H54 (cell line): ENCODE data around the gene RCN2.

Experiments used
- DNase-seq: peaks from one replicate; pipeline ENCODE4 v3.0.0; 2011; ENCODE audit warnings: low spot score, mixed read lengths; ENCODE audit not compliant: insufficient read length
- FAIRE-seq: peaks from 3 replicates; lab custom pipeline; 2011; peaks lifted over from hg19 to GRCh38; lab: Jason Lieb, UNC
- POLR2A ChIP-seq: IDR thresholded peaks from 2 replicates; pipeline ENCODE4 v1.6.1; 2011; ENCODE audit warnings: low read depth, mild to moderate bottlenecking, low read length

The RCN2 gene

DNA sequence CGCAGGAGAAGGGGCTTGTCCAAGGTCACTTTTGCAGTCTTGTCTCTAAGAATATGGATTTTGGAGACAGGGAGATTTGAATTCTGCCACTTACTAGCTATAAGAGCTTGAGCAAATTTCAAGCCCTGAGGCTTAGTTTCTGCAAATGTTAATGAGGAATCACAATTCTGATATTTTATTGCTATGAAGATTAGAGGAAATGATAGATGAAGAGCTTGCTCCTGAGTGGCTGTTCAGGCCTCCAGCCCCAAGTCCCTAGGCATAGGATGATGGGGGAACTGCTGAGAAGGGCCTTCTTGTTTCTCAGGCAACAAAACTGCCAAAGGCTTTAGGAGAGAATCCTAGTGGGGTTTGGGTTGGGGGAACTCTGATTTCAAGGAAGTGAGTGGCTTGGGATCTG lies 44.6 kb downstream of the RCN2 start:
- DNase-seq: no peak
- no peak for FAIRE-seq
- no peak for TF ChIP-seq POLR2A

DNA sequence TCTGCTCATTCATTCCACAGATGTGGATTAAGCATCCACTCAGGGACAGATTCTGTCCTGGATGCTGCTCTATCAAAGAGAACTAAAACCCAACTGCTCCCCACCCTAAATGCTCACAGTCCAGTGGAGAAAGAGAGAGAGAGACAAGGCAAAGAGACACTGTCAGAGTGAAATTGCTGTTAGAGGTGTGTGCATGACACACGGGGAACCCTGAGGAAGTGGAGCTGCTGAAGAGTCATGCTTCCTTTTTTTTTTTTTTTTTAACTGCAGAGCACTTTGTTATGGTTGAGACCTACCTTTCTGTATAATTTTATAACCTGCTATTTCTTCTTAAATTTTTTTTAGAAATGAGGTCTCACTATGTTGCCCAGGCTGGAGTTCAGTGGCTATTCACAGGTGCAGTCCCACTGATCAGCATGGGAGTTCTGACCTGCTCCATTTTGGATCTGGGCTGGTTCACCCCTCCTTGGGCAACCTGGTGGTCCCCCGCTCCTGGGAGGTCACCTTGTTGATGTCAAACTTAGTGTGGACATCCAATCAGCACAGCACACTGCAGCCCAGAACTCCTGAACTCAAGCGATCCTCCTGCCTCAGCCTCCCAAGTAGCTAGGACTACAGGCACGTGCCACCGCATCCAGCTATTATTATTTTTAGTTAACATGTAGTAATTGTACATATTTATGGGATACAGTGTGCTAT lies 45.2 kb downstream of the RCN2 start:
- no peak for FAIRE-seq
- no peak for TF ChIP-seq POLR2A
- DNase-seq: no peak

DNA sequence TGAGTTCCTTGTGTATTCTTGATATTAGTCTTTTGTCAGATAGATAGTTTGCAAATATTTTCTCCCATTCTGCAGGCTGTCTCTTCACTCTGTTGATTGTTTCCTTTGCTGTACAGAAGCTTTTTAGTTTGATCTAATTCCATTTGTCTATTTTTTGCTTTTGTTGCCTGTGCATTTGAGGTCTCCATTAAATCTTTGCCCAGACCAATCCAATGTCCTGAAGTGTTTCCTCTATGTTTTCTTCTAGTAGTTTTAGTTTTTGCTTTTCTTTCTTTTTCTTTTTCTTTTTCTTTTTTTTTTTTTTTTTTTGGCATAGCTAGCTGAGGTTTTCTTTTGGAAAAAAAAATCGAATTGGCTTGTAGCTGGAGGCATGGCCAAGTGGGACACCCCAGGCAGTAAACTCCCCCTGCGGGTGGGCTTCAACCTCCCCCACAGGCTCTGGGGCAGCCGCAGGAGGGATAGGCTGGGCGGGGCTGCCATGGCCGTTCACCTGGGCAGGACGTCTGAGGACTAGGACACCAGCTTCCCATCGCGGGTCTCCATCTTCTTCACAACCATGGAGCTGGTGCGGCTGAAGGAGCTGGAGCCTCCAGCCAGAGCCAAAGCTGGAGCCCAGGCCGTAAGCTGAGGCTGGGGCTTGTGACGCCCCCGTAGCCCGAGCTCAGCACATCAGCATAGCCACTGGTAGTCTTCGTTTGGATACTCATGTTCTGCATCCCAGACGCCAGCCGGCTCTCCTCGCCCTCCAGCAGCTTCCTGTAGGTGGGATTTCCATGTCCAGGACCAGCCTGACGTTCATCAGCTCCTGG lies 47.2 kb downstream of the RCN2 start:
- no peak for DNase-seq
- FAIRE-seq: no peak
- TF ChIP-seq POLR2A: no peak

DNA sequence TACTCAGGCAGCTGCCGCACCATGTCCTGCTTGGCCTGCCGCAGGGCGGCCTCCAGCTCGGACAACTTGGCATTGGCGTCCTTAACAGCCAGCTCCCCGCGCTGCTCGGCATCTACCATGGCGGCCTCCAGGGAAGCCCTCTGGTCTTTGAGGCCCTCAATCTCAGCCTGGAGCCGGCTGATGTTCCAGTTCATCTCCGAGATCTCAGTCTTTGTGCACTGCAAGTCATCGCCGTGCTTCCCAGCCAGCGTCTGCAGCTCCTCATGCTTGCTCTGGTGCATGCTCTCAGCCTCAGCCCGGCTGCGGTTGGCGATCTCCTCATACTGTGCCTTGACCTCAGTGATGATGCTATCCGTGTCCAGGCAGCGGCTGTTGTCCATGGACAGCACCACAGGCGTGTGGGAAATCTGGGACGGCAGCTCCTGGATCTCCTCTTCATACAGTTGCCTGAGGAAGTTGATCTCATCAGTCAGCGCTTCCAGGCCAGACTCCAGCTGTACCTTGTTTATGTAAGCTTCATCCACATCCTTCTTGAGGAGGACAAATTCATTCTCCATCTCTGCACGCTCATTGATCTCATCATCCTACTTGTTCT lies 47.9 kb downstream of the RCN2 start:
- FAIRE-seq: no peak
- DNase-seq: no peak
- no peak for TF ChIP-seq POLR2A

DNA sequence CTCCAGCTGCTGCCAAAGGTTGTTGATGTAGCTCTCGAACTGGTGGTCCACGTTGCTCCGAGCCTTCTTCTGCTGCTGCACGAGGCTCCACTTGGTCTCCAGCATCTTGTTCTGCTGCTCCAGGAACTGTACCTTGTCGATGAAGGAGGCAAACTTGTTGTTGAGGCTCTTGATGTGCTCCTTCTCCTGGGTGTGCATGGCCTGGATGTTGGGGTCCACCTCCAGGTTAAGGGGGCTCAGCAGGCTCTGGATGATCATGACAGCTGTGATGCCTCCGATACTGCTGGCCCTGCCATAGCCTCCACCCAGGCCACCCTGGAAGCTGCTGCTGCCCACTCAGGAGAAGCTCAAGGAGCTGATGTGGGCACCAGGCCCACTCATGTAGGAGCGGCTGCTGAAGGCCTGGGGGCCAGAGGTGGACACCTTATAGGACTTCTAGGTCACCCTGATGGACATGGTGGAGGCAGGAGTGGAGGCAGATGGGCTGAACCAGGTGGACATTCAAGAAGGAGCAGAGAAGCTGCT lies 48.5 kb downstream of the RCN2 start:
- FAIRE-seq (no peak), DNase-seq (no peak)
- TF ChIP-seq POLR2A: no peak

DNA sequence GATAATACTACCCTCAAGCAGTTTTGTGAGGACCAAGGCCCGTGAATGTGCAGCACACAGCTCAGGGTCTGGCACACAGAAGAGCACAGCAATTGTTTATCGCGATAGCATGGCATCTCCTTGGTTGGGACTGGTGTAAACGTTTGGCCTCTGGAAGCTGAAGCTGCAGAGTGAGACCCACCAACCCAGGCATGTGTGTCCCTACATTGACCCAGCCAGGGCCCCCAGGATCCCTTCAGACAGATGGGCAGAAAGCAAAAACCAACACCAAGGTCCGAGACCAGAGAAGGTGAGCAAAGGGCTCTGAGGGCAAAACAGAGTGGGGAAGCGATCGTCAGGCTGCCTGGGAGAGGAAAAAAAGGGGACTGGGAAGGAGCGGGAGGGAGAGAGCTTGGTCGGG lies 50.8 kb downstream of the RCN2 start:
- no peak for FAIRE-seq
- no peak for DNase-seq
- no peak for TF ChIP-seq POLR2A

DNA sequence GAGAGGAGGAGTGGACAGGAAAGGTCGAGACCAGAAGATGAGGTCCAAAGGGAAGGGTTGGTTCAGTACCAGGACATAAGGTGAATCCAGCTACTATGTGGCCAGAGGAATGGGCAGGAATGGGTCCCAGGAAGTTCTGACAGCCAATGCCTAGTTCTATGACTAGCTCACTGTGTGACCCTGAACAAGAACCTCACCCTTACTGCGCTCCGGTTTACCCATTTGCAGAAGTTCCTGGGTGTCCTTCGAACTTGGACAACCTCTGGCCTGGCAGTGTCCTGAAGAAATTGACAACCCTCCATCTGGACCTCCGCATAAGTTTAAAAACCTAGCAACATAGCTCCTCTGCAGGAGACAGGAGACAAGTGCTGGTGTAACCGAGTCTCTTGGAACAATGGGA lies 51.2 kb downstream of the RCN2 start:
- FAIRE-seq: no peak

DNA sequence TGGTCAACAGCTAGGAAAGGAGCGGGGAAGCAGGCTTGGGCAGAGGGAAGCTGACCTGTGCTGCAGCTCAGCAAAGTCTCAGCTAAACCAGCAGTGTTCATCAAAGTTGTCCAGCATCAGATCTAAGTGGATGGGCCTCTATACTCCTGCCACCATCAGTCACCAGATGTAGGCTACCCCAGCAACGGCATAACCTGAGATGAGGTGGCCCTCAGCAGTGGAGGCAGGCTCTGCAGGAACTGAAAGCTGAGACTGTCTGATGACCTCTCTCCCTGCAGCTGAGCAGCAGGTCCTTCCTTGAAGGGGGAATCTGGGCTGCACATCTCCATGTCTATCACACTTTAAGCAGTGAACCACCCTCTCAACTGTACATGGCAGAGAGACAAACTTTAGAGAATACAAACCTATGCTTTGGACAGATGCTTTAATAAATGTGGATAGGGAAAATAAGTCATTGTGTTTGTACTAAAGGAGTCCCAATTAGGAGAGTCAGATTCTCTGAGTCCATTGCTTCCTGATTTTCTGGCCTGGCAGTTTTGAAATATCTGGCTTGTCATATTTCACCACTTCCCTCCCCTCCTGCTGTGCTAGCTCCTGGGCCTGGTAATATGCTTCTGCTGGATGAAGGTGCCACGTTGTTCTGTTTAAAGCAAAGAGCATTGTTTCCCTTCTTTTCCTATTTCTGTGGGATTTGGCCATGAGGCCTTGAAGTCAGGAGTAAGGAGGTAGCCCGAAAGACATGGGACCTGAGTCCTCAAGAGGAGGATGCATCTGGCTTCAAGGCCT lies 52.2 kb downstream of the RCN2 start:
- no peak for TF ChIP-seq POLR2A
- no peak for FAIRE-seq
- no peak for DNase-seq

More for the DNA sequence above, 51.2 kb downstream of the RCN2 start:
- no peak for TF ChIP-seq POLR2A
- DNase-seq: no peak

DNA sequence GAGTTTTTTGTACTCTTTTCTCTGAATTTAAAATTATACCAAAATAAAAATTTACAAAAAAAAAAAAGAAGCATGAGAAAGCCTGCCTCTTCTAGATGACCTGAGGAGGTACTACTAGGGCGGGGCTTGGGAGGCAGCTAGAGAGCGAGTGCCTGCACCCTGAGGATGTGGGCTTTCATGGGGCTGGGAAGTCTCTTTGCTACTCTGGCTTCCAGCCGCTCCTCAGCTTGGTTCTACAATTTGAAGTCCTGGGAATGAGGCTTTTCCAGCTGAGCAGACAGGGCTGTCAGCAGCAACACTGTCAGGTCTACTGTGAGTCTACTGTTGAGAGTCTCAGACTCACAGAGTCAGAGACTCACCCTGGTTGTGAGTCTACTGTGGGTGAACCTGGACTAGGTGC lies 55.2 kb downstream of the RCN2 start:
- TF ChIP-seq POLR2A: no peak
- DNase-seq (no peak), FAIRE-seq (no peak)

DNA sequence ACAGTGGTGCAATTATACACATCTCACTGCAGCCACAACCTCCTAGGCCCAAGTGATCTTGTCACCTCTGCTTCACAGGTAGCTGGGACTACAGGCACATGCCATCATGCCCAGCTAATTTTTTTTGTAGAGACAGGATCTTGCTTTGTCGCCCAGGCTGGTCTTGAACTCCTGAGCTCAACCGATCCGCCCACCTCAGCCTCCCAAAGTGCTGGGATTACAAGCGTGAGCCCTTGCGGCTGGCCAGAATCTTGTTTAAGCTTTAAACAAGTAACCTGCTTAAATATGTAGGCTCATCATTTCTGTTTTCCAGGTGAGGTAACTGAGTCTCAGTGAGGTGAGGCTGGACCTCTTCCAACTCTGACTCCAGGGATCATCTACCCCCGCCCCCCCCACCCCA lies 55.7 kb downstream of the RCN2 start:
- FAIRE-seq: no peak
- TF ChIP-seq POLR2A: no peak
- no peak for DNase-seq

DNA sequence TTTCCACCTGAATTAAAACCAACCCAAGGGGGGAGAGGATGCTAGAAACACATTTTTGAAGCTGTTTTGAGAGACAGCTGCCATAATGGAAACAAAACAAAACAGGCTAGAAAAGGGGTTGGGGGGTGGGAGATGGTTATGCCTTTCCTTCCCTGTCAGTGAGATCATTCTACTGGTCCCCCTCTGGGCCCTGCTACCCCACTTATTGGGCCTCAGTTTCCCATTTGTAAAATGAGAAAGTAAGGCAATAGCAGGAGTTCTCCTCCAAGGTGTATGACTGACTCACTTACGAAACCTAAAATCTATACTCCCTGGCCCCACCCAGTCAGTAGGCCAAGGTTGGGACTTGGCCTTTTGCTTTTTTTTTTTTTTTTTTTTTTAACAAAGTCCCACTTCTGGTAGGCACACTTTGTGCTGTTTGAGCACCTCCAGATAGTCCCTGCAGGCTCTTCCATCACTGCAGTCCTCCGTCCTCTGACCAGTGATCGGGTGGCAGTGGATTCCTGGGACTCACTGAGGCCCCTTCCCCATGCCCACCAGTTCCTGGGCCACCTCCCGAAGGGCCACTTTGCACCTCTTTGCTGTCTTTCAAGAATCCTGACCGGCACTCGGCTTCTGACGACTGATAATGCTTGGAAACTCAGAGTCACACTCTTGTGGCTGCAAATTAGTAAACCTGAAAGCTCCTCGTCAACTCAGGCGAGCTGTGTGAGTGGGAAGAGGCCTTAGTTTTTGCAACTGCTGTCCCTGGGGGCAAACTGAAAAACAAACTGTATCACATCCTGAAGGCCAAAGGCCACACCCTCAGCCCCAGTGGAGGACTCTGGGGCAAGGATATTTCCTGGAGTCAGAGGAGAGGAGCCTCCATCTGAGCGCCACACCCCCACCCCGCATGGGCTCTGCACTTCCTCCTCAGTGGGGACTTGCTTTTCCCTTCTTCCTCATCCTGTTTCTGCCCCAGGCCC lies 56.6 kb downstream of the RCN2 start:
- no peak for TF ChIP-seq POLR2A
- no peak for DNase-seq
- FAIRE-seq: no peak

DNA sequence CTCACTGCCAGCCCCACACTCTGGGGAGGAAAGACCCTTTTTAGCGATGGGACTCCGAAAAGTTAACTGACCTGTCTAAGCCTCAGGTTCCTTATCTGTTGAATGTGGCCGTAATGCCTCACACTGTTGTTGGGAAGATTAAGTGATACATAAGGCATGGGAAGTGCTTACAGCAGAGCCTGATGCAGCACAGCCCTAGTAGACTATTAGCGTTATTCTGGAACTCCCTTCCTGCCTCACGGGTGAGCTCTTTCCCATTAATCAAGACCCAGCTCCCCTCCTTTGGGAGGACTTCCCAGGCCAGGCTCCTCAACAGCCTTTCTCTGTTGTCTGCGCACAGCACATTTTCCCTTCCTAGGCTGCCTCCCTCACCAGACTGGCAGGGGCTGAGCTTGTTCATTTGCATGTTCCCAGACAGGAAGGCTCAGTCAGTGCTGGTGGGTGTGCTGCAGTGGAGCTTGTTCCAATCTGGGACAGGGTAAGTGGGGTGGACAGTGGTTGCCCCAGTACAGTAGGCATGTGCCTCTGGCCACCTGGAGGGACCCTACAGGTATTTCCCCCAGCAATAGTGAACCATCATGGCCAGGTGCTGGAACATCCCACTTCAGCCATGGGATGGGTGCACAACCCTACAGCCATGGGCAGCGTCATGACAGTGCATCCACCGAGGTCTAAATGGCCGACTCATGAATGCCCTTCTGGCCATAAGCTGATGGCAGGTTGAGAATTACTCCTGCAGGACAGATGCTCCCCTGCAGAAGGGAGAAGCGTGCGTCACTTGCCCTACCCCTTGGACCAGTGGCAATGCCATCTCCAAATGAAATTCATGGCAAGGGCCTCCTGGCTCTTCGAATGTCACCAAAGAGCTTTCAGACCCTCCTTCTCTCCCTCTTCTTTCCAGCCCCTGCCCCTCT lies 57.6 kb downstream of the RCN2 start:
- no peak for TF ChIP-seq POLR2A
- FAIRE-seq: no peak
- DNase-seq: no peak
